ENCODE measurements around the gene SOX10.

The SOX10 gene

DNA sequence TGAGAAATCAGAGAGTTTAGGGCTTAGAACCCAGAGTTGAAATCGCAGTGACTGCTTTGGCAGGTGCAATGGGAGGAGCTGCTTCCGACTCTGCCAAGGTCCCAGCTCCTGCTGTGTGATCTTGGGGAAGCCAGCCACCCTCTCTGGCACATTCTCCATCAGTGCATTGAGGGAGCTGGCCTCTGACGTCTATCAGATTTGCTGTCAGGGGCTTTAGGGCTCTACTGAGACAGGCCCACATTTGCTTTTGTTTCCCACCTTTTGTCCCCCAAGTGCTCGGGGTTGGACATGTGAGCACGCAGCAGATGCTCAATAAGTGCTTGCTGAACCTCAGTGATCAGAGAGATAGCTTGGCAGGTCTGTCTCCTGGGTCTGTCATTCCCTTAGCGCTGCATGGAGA is 10.6 kb upstream of the SOX10 start:
- TF ChIP-seq POLR2A (IDR thresholded peaks at IDR 0.05; ENCODE audit: low read depth, low read length), result no peak
- TF ChIP-seq TAF1 (IDR thresholded peaks at IDR 0.05; ENCODE audit: borderline replicate concordance, low read depth, low read length), result no peak
- TF ChIP-seq POLR2AphosphoS5 (IDR thresholded peaks at IDR 0.05; ENCODE audit: low read depth, low read length), result no peak
- DNase-seq (ENCODE audit: insufficient read length) (no peak), FAIRE-seq (no peak)

DNA sequence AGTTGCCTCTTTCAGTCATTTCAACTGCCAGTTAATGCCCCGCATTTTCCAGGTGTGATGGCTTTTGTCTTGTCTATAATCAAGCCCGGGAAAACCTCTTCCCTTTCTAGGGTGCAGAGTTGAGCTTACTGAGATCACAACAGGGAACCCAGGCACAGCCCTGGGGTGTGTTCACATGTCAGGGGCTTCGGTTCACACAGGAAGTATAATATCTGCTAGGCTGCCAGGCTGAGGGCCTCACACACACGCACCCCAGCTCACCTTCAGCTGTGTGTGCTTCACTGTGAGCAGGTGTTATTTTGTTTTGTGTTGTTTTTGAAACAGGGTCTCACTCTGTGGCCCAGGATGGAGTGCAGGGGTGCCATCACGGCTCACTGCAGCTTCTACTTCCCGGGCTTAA is 9.7 kb upstream of the SOX10 start:
- no peak for FAIRE-seq
- DNase-seq (ENCODE audit: insufficient read length), result no peak

DNA sequence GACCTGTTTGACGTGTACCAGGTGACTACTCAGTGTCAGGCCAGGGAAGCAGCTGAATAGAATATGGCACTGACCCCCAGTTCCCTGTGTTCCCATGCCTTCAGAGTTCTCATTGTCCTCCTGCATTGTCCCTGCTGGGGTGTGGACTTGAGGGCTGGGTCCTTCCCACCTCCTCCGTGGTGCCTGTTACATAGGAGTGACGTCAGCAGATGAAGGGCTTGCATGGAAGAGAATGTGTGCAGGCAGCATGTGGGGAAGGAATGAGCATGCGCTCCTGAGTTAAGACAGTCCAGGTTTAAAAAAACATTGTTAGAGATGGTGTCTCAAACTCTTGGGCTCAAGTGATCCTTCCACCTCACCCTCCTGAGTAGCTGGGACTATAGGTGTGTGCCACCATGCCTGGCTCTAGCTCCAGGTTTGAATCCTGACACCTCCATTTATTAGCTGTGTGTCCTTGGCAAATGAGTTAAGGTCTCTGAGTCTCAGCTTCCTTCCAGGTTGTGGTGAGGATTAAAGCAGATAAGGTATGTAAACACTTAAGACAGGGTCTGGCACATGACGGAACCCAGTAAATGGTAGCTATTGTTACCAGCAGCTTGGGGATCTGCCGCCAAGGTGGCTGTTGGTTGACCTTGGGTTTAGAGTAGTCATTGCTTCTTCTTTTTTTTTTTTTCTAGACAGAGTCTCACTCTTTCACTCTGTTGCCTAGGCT is 7.5 kb upstream of the SOX10 start:
- DNase-seq (ENCODE audit: insufficient read length) (no peak), FAIRE-seq (no peak)
- no peak for TF ChIP-seq POLR2A (IDR thresholded peaks at IDR 0.05; ENCODE audit: low read depth, low read length)
- no peak for TF ChIP-seq POLR2AphosphoS5 (IDR thresholded peaks at IDR 0.05; ENCODE audit: low read depth, low read length)
- no peak for TF ChIP-seq TAF1 (IDR thresholded peaks at IDR 0.05; ENCODE audit: borderline replicate concordance, low read depth, low read length)

More for the DNA sequence above, 9.7 kb upstream of the SOX10 start:
- TF ChIP-seq TAF1 (IDR thresholded peaks at IDR 0.05; ENCODE audit: borderline replicate concordance, low read depth, low read length) (no peak), POLR2AphosphoS5 (IDR thresholded peaks at IDR 0.05; ENCODE audit: low read depth, low read length) (no peak), POLR2A (IDR thresholded peaks at IDR 0.05; ENCODE audit: low read depth, low read length) (no peak)

DNA sequence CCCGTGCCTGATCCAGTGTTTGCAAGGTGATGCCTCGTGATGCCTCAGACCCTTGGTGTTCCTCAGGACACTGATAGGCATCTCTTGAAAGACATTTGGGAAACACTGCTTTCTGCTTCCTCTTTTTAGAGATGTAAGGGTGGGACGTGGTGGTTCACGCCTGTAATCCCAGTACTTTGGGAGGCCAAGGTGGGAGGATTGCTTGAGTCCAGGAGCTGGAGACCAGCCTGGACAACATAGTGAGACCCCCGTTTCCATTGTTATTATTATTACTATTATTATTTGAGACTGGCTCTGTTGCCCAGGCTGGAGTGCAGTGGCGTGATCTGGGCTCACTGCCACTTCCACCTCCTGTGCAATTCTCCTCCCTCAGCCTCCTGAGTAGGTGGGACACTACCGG is 6.5 kb upstream of the SOX10 start:
- TF ChIP-seq POLR2A (IDR thresholded peaks at IDR 0.05; ENCODE audit: low read depth, low read length) (no peak), POLR2AphosphoS5 (IDR thresholded peaks at IDR 0.05; ENCODE audit: low read depth, low read length) (no peak), TAF1 (IDR thresholded peaks at IDR 0.05; ENCODE audit: borderline replicate concordance, low read depth, low read length) (no peak)
- DNase-seq (ENCODE audit: insufficient read length), result no peak
- no peak for FAIRE-seq

DNA sequence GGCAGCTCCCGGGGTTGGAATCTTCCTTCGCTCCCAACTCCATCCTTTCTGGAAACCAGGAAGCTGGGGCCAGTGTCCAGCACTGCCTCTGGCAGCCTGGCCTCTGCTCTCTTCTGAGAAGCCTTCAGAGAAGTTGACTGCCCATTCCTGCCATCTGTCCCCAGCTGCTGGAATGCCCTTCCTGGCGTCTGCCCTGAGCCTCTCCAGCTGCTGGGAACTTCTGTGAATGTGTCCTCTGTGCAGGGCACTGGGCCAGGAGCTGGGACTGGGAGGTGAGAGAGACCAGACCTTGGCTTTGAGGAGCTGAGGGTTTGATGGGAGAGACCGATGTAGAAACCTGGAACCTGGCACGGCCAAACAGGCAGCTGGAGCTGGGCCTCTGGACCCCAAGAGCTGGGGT is 5.9 kb upstream of the SOX10 start:
- FAIRE-seq (no peak), DNase-seq (ENCODE audit: insufficient read length) (no peak)
- TF ChIP-seq POLR2AphosphoS5 (IDR thresholded peaks at IDR 0.05; ENCODE audit: low read depth, low read length), result no peak
- TF ChIP-seq POLR2A (IDR thresholded peaks at IDR 0.05; ENCODE audit: low read depth, low read length), result no peak
- no peak for TF ChIP-seq TAF1 (IDR thresholded peaks at IDR 0.05; ENCODE audit: borderline replicate concordance, low read depth, low read length)

DNA sequence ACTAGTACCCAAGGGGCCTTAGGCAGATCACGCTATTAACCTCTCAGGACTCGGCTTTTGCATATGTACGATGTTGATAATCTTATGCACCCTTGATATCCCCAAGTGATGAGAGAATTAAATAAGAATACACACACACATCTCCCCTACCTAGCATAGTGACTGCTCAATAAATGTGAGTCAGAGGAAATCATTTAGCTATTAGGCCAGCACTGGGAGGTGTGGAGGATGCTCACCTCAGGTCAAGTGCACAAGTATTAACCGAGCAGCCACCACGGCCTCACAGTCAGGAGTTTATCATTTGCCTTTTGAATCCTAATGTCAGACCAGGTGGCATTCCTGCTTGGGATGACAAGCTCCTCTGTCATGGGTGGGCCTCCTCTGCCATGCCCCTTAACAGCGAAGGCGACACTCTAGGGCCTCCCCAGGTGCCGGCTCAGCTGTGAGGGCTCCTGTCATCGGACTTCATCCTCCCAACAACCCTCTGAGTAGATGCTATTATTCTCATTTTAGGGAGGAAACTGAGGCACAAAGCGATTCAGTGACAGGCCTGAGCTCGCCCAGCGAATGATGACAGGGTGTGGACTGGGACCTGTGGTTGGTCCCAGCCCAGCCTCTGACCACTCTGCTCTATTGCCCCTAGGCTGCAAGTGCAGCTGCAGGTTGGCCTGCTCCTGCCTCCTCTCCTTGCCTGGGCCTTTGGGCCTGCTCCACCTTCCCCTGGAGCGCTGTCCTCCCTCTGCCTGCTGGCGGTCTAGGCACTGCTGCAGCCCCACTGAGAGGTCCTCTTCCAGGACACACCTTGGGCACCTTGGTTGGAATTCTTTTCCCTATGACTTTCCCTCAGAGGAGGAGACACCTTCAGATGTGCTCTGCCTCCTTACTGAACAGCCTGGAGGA is 5.0 kb upstream of the SOX10 start:
- no peak for FAIRE-seq
- no peak for DNase-seq (ENCODE audit: insufficient read length)
- TF ChIP-seq POLR2A (IDR thresholded peaks at IDR 0.05; ENCODE audit: low read depth, low read length), result no peak
- TF ChIP-seq POLR2AphosphoS5 (IDR thresholded peaks at IDR 0.05; ENCODE audit: low read depth, low read length), result no peak
- no peak for TF ChIP-seq TAF1 (IDR thresholded peaks at IDR 0.05; ENCODE audit: borderline replicate concordance, low read depth, low read length)

DNA sequence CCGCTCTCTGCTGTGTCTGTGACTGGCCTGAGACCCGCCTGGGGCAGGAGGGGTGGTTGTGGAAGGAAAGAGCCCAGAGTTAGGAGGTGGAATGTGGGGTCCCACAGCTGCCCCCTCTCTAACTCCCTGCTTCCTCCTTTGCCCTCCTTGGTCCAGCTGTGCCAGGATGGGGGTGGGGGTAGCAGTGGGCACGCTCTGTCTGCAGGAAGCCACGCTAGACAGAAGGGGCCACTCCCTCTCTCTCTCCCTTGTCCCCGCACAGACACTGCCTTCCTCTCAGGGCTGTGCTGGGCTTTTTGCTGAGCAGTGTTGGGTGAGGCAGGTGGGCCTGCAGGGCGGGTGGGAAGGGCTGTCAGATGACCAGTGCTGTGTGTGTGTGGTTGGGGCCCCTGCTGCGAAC is 2.0 kb upstream of the SOX10 start:
- DNase-seq (ENCODE audit: insufficient read length), result no peak
- TF ChIP-seq POLR2AphosphoS5 (IDR thresholded peaks at IDR 0.05; ENCODE audit: low read depth, low read length), result no peak
- no peak for TF ChIP-seq POLR2A (IDR thresholded peaks at IDR 0.05; ENCODE audit: low read depth, low read length)
- TF ChIP-seq TAF1 (IDR thresholded peaks at IDR 0.05; ENCODE audit: borderline replicate concordance, low read depth, low read length), result no peak
- FAIRE-seq, result no peak

DNA sequence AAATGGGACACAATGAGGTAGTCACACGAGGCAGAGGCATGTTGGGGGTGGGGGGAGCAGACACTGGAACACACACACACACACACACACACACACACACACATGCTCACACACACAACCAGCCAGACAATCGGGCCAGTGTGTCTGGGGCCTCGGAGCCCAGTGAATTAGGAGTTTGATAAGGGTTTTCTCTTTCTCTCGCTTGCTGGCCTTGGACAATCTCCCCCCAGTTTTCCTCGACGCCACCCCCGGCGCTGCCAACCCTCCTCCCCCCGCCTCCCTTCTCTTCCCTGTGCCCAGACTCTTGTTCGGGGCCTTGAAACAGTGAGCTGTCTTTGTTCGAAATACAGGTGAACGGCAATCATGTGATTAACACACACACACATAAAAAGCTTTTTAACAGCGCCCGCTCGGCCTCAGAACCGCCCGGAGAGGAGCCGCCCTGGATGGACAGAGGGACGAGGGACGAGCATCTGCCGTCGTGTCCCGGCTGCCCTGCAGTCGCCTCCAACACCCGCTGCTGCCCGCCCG is 1.5 kb upstream of the SOX10 start:
- FAIRE-seq (no peak), DNase-seq (ENCODE audit: insufficient read length) (no peak)
- TF ChIP-seq POLR2A (IDR thresholded peaks at IDR 0.05; ENCODE audit: low read depth, low read length) (no peak), POLR2AphosphoS5 (IDR thresholded peaks at IDR 0.05; ENCODE audit: low read depth, low read length) (no peak), TAF1 (IDR thresholded peaks at IDR 0.05; ENCODE audit: borderline replicate concordance, low read depth, low read length) (no peak)

DNA sequence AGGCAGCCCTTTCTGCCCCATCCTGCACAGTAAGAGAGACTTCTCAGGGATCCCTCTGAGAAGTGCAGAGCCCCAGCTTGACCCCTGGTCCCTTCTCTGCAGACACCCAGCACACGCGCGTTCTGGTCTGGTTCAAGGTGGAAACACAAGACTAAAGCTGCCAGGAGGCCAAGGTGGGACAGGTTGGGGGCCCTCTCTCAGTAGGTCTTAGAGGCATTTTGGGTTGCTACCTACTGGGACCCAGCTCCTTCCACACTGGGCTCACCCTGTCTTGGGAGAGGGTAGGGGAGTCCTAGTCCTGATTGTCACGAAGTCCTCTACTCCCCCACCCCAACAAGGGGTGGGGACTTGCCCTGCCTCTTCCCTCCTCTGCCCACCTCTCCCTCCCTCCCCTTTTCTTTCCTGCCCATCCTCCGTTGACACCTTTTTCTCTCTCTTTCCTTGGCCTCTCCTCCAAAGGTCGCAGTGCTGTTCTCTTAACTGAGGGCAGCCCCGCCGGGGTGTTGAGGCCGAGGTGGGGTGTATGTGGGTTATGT is 763 bp upstream of the SOX10 start:
- TF ChIP-seq POLR2A (IDR thresholded peaks at IDR 0.05; ENCODE audit: low read depth, low read length), result no peak
- no peak for TF ChIP-seq POLR2AphosphoS5 (IDR thresholded peaks at IDR 0.05; ENCODE audit: low read depth, low read length)
- no peak for TF ChIP-seq TAF1 (IDR thresholded peaks at IDR 0.05; ENCODE audit: borderline replicate concordance, low read depth, low read length)
- no peak for DNase-seq (ENCODE audit: insufficient read length)
- no peak for FAIRE-seq

DNA sequence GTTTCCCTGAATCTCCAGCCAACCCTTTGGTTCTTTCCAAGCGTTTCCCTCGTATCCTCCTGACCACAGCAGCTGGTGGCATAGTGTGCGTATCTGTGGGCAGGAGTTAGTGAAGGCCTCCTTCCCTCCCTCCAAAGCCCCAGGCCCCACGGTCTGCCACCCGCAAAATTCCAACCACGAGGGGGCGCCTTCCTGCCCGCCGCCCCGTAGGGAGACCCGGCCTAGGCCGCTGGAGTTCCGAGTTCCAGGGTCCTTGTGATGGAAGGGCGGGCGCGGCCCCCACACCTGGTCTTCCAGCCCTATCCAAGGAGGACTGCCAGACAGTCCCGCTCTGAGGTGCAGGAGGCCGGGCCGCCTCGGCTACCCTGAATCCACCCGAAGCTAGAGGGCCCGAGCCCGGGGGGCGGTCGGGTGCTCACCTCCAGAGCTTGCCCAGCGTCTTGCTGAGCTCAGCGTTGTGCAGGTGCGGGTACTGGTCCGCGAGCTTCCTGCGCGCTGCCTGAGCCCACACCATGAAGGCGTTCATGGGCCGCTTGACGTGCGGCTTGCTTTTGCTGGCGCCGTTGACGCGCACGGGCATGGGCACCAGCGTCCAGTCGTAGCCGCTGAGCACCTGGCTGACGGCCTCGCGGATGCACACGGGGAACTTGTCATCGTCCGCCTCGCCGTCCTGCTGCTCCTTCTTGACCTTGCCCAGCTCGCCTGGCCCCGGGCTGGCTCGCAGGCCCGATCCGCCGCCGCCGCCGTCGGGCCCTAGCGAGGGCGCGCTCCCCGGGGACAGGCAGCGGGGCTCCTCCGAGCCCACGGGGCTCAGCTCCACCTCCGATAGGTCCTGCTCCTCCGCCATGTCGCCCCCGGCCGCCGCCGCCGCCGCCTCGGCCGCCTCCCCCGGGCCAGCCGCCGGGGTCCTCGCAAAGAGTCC is 1.2 kb downstream of the SOX10 start:
- no peak for FAIRE-seq
- no peak for DNase-seq (ENCODE audit: insufficient read length)
- TF ChIP-seq POLR2AphosphoS5 (IDR thresholded peaks at IDR 0.05; ENCODE audit: low read depth, low read length), result no peak
- TF ChIP-seq TAF1 (IDR thresholded peaks at IDR 0.05; ENCODE audit: borderline replicate concordance, low read depth, low read length), result no peak
- TF ChIP-seq POLR2A (IDR thresholded peaks at IDR 0.05; ENCODE audit: low read depth, low read length), result no peak
